NCI-H524 treated with DMSO at 0.1 percent for 48 hours (cell line): ENCODE measurements around the gene ZNF292.
"Not testable (repeated sequence)": the region's sequence is repeated elsewhere in the genome, so short reads cannot be mapped to it uniquely, and the experiment has no call there.

Experiments
- DNase-seq: peaks from one replicate; lab custom pipeline; 2025; lab: John Stamatoyannopoulos, UW

The ZNF292 gene

GRCh38 chr6:87277123-87277522, 121.8 kb downstream of the ZNF292 start:
- DNase-seq = no peak

- DNase-seq = no peak
Observed at GRCh38 chr6:87279196-87279595, 123.8 kb downstream of the ZNF292 start.

- no peak for DNase-seq
Observed at GRCh38 chr6:87281426-87281825, 126.1 kb downstream of the ZNF292 start.

GRCh38 chr6:87282743-87283142, 127.4 kb downstream of the ZNF292 start:
- DNase-seq = no peak

GRCh38 chr6:87283461-87283860, 128.1 kb downstream of the ZNF292 start:
- DNase-seq = no peak

- no peak for DNase-seq
Observed at GRCh38 chr6:87287251-87287650, 131.9 kb downstream of the ZNF292 start.

- no peak for DNase-seq
Observed at GRCh38 chr6:87289571-87289970, 134.2 kb downstream of the ZNF292 start.

- no peak for DNase-seq
Observed at GRCh38 chr6:87291883-87292282, 136.5 kb downstream of the ZNF292 start.

GRCh38 chr6:87293526-87293925, 138.2 kb downstream of the ZNF292 start:
- no peak for DNase-seq

- no peak for DNase-seq
Observed at GRCh38 chr6:87297119-87297518, 141.8 kb downstream of the ZNF292 start.

- not testable (repeated sequence) for DNase-seq
Observed at GRCh38 chr6:87301277-87301676, 145.9 kb downstream of the ZNF292 start.

- DNase-seq = no peak
Observed at GRCh38 chr6:87308970-87309369, 153.6 kb downstream of the ZNF292 start.

- no peak for DNase-seq
Observed at GRCh38 chr6:87312860-87313259, 157.5 kb downstream of the ZNF292 start.
